Fibroblast of lung (primary cell): Measurements from ENCODE around the gene PLCG2.

Experiments used
- EZH2 ChIP-seq: IDR thresholded peaks from 2 replicates; pipeline ENCODE4 v1.5.1; 2012; ENCODE audit warnings: low read length, control low read depth, mild to moderate bottlenecking; ENCODE audit errors: missing control alignments
- TF ChIP-seq, protein P1 (sequence below), 2 donors: IDR thresholded peaks in 1 of 2; conservative IDR thresholded peaks in 1 of 2; 1 replicate in 1 of 2; 2 replicates in 1 of 2; pipeline ENCODE4 v1.5.1; 2011 to 2012; ENCODE audit warnings: low read length in 2 of 2, control low read depth in 1 of 2, inconsistent platforms in 1 of 2, low read depth in 1 of 2, mild to moderate bottlenecking in 1 of 2

GRCh38 chr16:81873206-81873605, 94.1 kb downstream of the PLCG2 start:
- no peak for TF ChIP-seq EZH2
- TF ChIP-seq, protein P1, sequence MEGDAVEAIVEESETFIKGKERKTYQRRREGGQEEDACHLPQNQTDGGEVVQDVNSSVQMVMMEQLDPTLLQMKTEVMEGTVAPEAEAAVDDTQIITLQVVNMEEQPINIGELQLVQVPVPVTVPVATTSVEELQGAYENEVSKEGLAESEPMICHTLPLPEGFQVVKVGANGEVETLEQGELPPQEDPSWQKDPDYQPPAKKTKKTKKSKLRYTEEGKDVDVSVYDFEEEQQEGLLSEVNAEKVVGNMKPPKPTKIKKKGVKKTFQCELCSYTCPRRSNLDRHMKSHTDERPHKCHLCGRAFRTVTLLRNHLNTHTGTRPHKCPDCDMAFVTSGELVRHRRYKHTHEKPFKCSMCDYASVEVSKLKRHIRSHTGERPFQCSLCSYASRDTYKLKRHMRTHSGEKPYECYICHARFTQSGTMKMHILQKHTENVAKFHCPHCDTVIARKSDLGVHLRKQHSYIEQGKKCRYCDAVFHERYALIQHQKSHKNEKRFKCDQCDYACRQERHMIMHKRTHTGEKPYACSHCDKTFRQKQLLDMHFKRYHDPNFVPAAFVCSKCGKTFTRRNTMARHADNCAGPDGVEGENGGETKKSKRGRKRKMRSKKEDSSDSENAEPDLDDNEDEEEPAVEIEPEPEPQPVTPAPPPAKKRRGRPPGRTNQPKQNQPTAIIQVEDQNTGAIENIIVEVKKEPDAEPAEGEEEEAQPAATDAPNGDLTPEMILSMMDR (conservative IDR thresholded peaks at IDR 0.05 in 1 of 2, IDR thresholded peaks at IDR 0.05 in 1 of 2; ENCODE audit: low read depth in 1 of 2, low read length in 2 of 2) = no peak
